SK-N-SH treated with all-trans-retinoic acid at 6 μM for 48 hours (cell line): ENCODE data around the gene FAM161A.
"Not testable (repeated sequence)": the region's sequence is repeated elsewhere in the genome, so short reads cannot be mapped to it uniquely, and the experiment has no call there.

Source experiments
- CSRNP3 ChIP-seq: fragments of 250-450 bp; sonication (Bioruptor Pico); IDR thresholded peaks from 2 replicates; pipeline ENCODE4 v1.5.1; 2021; ENCODE audit warnings: mild to moderate bottlenecking, moderate library complexity
- OSR1 ChIP-seq: fragments of 250-450 bp; sonication (Bioruptor Pico); IDR thresholded peaks from 2 replicates; pipeline ENCODE4 v1.8.0; 2022; ENCODE audit warnings: moderate library complexity, mild to moderate bottlenecking, inconsistent platforms
- PATZ1 ChIP-seq: fragments of 250-450 bp; sonication (Bioruptor Pico); IDR thresholded peaks from 2 replicates; pipeline ENCODE4 v1.8.0; 2020; ENCODE audit warnings: mild to moderate bottlenecking, moderate library complexity, borderline replicate concordance

- not testable (repeated sequence) for TF ChIP-seq CSRNP3 (CRISPR knock-in tag); PATZ1; OSR1 (CRISPR knock-in tag)
These were observed 43.7 kb downstream of the FAM161A start for GRCh38 chr2:61810203-61810602.
